ENCODE measurements around the gene NUAK1.
"Not testable (repeated sequence)": the region's sequence is repeated elsewhere in the genome, so short reads cannot be mapped to it uniquely, and the experiment has no call there.

NUAK1 gene

GRCh38 chr12:106031761-106032622 lies 106.8 kb downstream of the NUAK1 start:
- DNase-seq (ENCODE audit: low read depth), result no peak

GRCh38 chr12:106030210-106031071 lies 108.3 kb downstream of the NUAK1 start:
- DNase-seq (ENCODE audit: low read depth), result no peak

- DNase-seq (ENCODE audit: low read depth), result no peak
Measured at GRCh38 chr12:106029532-106029931, 109.2 kb downstream of the NUAK1 start.

DNA sequence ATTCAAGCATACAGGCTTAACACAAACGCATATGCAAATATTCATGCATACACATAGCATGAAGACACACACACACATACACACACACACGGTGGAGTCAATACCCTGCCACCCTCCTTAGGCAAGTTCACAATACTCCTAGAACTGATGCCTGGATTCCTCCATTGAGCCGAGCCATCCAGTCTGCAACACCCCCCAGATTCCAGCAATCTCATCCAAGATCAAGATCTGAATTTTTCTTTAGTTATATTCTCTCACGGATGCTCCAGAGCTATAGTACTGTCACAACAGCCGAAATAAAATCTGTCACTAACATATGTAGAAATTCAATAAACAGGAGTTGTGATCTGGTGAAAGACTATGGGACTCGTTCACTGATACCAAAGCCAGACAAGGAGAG lies 110.8 kb downstream of the NUAK1 start:
- no peak for DNase-seq (ENCODE audit: low read depth)

DNA sequence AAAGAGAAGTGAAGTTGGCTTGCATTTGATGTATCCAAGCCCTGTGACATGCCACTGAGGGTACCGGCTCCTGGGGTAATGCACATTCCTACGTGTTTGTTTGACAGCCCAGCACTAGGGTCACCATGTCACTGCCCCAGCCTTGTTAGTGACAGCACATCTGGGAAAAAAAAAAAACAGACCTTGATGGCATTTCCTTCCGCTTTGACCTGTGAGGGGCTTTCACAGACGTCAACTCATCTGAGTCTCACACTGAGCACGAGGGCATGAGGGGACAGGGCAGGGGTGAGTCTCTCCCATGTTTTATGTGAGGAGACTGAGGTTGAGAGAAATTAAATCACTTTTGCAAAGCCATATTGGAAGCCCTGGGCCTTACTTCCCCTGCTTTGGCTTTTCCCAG lies 111.5 kb downstream of the NUAK1 start:
- DNase-seq (ENCODE audit: low read depth), result no peak

GRCh38 chr12:106025129-106025528 lies 113.6 kb downstream of the NUAK1 start:
- no peak for DNase-seq (ENCODE audit: low read depth)

DNA sequence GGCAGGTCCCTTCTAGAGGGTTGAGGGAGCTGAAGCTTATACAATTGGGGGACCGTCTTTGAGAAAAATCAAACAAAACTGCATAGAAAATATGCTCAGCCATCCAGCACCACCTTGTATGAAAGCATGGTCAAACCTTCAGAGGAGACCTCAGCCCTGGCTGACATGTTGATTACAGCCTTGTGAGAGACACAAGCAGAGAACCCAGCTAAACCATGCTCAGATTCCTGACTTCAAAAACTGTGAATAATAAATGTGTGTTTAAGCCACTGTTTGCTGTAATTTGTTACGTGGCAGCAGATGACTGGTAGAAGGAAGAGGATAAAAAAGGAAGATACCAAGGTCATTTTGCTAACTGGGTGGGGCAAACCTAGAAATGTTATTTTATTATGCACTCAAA lies 115.7 kb downstream of the NUAK1 start:
- no peak for DNase-seq (ENCODE audit: low read depth)

DNA sequence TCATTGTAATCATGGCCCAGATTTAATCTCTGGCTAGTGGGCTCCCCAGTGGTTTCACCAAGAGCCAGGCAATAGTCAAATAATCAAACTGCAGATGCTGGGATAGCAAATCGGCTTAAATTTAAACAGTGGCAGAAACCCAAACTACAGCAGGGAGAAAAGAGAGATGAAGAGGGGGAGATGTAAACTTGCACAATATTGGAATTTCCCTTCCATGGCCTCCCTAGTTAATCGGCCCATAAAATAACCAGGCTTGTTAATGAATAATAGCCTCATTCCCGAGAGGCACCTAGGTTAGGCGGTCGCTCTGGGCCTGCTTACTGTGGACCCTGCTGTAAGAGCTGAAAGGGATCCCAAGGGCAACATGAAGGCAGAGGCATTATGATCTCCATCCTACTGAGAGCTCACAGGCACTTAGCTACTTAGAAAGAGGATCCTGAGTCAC lies 116.2 kb downstream of the NUAK1 start:
- no peak for DNase-seq (ENCODE audit: low read depth)

DNA sequence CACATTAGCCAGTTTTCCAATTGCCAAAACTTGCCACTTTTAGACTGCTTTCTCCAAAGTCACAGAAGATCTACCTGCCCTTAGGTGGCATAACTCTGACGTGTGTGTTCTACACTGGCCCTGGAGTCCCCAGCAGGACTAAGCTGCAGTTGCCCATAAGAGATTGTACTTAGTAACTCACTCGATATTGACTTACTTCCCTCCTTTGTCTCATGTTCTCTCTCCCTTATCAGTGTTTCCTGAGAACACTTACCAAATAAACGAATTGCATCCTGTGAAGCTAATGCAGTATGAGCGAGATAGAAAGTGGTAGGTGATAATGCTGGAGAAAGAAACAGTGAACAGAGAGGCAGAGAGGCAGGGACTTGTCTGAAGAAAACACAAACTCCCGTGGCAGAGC lies 117.2 kb downstream of the NUAK1 start:
- DNase-seq (ENCODE audit: low read depth), result no peak

DNA sequence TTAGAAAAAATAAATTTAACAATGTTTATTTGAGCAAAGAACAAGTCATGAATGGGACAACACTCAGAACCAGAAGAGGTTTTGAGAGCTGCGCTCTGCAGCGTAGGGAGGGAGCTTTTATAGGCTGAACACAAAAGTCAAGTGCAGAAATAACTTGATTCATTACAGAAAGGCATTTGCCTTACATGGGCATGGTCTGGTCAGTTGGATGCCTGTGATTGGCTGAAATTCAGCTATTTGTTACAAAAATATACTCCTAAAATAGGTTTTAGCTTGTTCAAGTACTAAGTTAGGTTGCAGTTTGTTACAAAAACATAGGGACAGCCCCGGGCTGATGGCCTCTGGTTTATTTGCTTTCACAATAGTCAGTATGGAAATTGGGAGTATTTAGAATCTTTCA lies 118.0 kb downstream of the NUAK1 start:
- DNase-seq (ENCODE audit: low read depth), result no peak

- no peak for DNase-seq (ENCODE audit: low read depth)
Measured at GRCh38 chr12:106019144-106019543, 119.6 kb downstream of the NUAK1 start.

DNA sequence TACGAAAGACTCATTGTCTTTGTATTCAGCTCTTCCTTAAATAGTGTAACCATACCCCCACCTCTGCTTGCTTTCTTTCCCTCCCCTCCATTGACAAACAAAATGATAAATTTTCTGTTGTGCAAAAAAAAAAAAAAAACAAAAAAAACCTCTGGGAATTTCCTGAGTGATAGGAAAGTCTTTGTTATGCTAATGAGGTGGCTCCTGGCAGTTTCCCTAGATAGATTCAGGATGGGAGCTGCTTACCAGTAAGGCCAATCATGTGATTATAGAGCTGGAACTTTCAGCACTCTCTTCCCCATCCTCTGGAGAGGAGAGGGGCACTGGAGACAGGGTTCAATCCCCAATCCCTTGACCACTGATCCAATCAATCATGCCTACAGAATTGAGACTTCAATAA lies 120.5 kb downstream of the NUAK1 start:
- no peak for DNase-seq (ENCODE audit: low read depth)

GRCh38 chr12:106016601-106017278 lies 122.0 kb downstream of the NUAK1 start:
- DNase-seq (ENCODE audit: low read depth), result not testable (repeated sequence)

- no peak for DNase-seq (ENCODE audit: low read depth)
Measured at GRCh38 chr12:106015646-106016045, 123.1 kb downstream of the NUAK1 start.

DNA sequence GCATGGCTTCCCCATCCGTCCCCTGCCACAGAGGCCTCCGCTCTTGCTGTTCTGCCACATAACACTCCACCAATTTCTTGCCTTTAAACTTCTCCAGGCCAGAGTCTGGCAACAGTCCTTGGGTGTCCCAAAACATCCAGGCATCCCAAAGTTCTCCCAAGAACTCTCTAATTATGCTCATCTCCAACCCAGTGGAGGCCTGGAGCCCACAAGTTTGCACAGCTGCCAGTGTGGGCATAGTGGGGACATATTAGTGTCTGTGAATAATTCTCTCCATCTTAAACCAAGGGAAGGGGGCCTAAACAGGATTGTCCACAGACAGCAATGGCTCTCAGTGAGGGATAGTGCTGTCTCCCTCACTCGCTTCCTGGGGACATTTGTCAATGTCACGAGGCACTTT lies 124.8 kb downstream of the NUAK1 start:
- DNase-seq (ENCODE audit: low read depth), result no peak
